ENCODE measurements around the gene C1orf35. TPM values are rescaled to one million over a fixed set of nuclear protein-coding genes. Genes with fewer than 3 reads are reported as not detected.

Gene C1orf35
- total and polyA plus RNA-seq, 2 experiments from 2014 or later, result 12.3 to 24.6 TPM

GRCh38 chr1:228062812-228063211 lies 40.3 kb downstream of the C1orf35 start:
- DNase-seq (ENCODE audit: low spot score), result no peak
- Histone ChIP-seq H2AFZ (no peak overlapping the region), H3K36me3 (replicated peaks; ENCODE audit: insufficient read depth, low read depth) (no peaks in the 10 kb centered on the region), H3K9me2 (replicated peaks; ENCODE audit: insufficient read depth) (no peaks in the 10 kb centered on the region), H3K27ac (no peak overlapping the region), H3K79me2 (no peaks in the 10 kb centered on the region), H3K27me3 (peaks cover 53% of the 10 kb centered on the region), H4K20me1 (ENCODE audit: insufficient read depth, poor library complexity, severe bottlenecking) (no peaks in the 10 kb centered on the region), H3K4me2 (no peak overlapping the region), H3K4me1 (ENCODE audit: insufficient read depth) (peaks cover 7% of the 10 kb centered on the region), H3K9me3 (ENCODE audit: low read depth) (no peaks in the 10 kb centered on the region), H3K4me3 (no peak overlapping the region)
- TF ChIP-seq EZH2 (IDR thresholded peaks at IDR 0.05; ENCODE audit: borderline replicate concordance), result no peak
- TF ChIP-seq, protein P1, sequence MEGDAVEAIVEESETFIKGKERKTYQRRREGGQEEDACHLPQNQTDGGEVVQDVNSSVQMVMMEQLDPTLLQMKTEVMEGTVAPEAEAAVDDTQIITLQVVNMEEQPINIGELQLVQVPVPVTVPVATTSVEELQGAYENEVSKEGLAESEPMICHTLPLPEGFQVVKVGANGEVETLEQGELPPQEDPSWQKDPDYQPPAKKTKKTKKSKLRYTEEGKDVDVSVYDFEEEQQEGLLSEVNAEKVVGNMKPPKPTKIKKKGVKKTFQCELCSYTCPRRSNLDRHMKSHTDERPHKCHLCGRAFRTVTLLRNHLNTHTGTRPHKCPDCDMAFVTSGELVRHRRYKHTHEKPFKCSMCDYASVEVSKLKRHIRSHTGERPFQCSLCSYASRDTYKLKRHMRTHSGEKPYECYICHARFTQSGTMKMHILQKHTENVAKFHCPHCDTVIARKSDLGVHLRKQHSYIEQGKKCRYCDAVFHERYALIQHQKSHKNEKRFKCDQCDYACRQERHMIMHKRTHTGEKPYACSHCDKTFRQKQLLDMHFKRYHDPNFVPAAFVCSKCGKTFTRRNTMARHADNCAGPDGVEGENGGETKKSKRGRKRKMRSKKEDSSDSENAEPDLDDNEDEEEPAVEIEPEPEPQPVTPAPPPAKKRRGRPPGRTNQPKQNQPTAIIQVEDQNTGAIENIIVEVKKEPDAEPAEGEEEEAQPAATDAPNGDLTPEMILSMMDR (IDR thresholded peaks at IDR 0.05; ENCODE audit: poor library complexity), result no peak
- WGBS (ENCODE audit: low lambda C conversion rate, missing lambda C conversion rate), result 59% methylated on average over 4 of the region's 4 CpGs

- Histone ChIP-seq H3K9me3 (ENCODE audit: low read depth) (no peaks in the 10 kb centered on the region), H4K20me1 (ENCODE audit: insufficient read depth, poor library complexity, severe bottlenecking) (no peaks in the 10 kb centered on the region), H3K36me3 (replicated peaks; ENCODE audit: insufficient read depth, low read depth) (no peaks in the 10 kb centered on the region), H3K4me1 (ENCODE audit: insufficient read depth) (peaks cover 7% of the 10 kb centered on the region), H2AFZ (no peak overlapping the region), H3K9me2 (replicated peaks; ENCODE audit: insufficient read depth) (no peaks in the 10 kb centered on the region), H3K27ac (no peak overlapping the region), H3K4me2 (no peak overlapping the region), H3K27me3 (peaks cover 54% of the 10 kb centered on the region), H3K4me3 (no peak overlapping the region), H3K79me2 (no peaks in the 10 kb centered on the region)
- DNase-seq (ENCODE audit: low spot score), result no peak
- WGBS (ENCODE audit: low lambda C conversion rate, missing lambda C conversion rate), result over 99% methylated on average over 7 of the region's 9 CpGs
- TF ChIP-seq, protein P1 (IDR thresholded peaks at IDR 0.05; ENCODE audit: poor library complexity), result no peak
- TF ChIP-seq EZH2 (IDR thresholded peaks at IDR 0.05; ENCODE audit: borderline replicate concordance), result no peak
- no peak for TF ChIP-seq EZH2phosphoT487 (IDR thresholded peaks at IDR 0.05; ENCODE audit: low read depth, severe bottlenecking, unreplicated experiment)
Measured at GRCh38 chr1:228062085-228062791, 40.9 kb downstream of the C1orf35 start.

- Histone ChIP-seq H3K4me2 (no peak overlapping the region), H4K20me1 (ENCODE audit: insufficient read depth, poor library complexity, severe bottlenecking) (no peaks in the 10 kb centered on the region), H2AFZ (no peak overlapping the region), H3K27me3 (peaks cover 54% of the 10 kb centered on the region), H3K27ac (no peak overlapping the region), H3K4me1 (ENCODE audit: insufficient read depth) (peaks cover 7% of the 10 kb centered on the region), H3K9me2 (replicated peaks; ENCODE audit: insufficient read depth) (no peaks in the 10 kb centered on the region), H3K9me3 (ENCODE audit: low read depth) (no peaks in the 10 kb centered on the region), H3K36me3 (replicated peaks; ENCODE audit: insufficient read depth, low read depth) (no peaks in the 10 kb centered on the region), H3K79me2 (no peaks in the 10 kb centered on the region), H3K4me3 (no peak overlapping the region)
- DNase-seq (ENCODE audit: low spot score), result no peak
- 82% methylated on average over 10 of the region's 10 CpGs for WGBS (ENCODE audit: low lambda C conversion rate, missing lambda C conversion rate)
- TF ChIP-seq EZH2 (IDR thresholded peaks at IDR 0.05; ENCODE audit: borderline replicate concordance), result no peak
- no peak for TF ChIP-seq EZH2phosphoT487 (IDR thresholded peaks at IDR 0.05; ENCODE audit: low read depth, severe bottlenecking, unreplicated experiment)
- TF ChIP-seq, protein P1 (IDR thresholded peaks at IDR 0.05; ENCODE audit: poor library complexity), result no peak
Measured at GRCh38 chr1:228061411-228062084, 41.6 kb downstream of the C1orf35 start.

Measured in hepatocyte (in vitro differentiated cells).